HG03280 (cell line): ENCODE measurements around the gene RPL26.

Experiments used
- ATAC-seq: cut with Tn5 transposase; IDR thresholded peaks from one replicate; pipeline ENCODE4 v1.9.1; 2021; ENCODE audit warnings: mild to moderate bottlenecking, moderate library complexity; ENCODE audit not compliant: unreplicated experiment

Gene RPL26

DNA sequence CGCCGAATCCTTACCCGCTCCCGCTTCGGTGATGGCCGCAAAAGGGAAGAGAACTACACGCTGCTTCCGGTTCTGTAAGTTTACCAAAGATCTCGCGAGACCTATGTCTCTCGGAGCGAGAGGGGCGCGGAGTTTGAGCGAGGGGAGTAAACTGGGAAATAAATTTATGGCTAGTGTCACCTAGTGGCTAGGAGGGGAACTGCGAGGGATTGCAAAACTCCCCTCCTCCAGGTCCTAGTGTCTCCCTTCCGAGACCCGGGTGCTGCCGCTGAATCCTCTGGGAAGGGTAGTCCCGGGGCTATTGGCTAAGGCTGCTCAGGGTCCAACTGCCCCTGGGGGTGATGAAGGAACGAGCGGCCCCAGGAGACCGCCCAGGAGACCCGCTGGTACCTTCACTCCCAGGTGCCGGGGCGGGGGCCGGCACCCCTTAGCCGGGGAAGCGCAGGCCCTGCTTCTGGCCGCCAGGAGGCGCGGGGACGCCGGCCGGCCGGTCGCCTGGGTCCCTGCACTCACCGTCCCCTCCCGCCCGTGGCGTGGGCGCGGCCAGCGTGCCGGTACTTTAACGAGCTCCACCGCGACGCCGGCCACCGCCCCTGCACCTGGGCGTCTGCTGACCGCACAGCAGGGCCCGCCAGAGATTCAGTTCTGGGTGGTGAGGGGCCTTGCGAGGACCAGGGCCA lies at the start of gene RPL26:
TSS of gene RPL26 (minus strand) at position 51 of the 680 bp plus-strand sequence. CDS start 883 bp downstream, outside the sequence.
- ATAC-seq = peak; percentile 88

GRCh38 chr17:8430966-8431365 lies 48.0 kb upstream of the RPL26 start:
- no peak for ATAC-seq

GRCh38 chr17:8426802-8427201 lies 43.8 kb upstream of the RPL26 start:
- ATAC-seq = no peak

DNA sequence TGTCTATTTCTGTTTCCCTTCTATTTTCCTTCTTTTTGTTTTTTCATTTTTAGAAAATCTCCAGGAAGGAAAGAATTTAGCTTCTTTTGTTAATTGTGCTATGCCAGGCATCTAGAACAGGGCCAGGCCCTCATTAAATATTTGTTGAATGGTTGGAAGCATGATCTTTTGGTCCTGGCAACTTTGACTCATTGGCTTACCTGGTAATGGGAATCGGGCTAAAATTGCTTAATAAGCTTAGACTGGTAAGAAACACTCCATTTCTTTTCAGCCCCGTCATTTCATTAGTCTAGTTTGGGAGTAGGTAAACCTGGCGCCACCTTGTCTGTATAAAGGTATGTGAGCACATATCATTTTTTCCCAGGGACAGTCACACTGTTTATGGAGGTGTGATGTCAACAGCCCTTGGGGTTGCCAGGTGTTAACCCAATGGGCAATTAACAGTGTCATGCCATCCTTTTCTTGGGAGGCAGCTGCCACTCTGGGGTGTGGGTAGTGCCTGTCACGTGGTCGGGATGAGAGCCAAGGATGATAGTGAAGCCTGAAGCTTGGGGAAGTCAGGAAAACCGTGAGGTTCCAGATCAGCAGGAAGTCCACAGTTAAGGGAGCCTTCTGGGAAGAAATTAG lies 43.2 kb upstream of the RPL26 start:
- ATAC-seq = no peak

GRCh38 chr17:8421571-8421970 lies 38.6 kb upstream of the RPL26 start:
- no peak for ATAC-seq

DNA sequence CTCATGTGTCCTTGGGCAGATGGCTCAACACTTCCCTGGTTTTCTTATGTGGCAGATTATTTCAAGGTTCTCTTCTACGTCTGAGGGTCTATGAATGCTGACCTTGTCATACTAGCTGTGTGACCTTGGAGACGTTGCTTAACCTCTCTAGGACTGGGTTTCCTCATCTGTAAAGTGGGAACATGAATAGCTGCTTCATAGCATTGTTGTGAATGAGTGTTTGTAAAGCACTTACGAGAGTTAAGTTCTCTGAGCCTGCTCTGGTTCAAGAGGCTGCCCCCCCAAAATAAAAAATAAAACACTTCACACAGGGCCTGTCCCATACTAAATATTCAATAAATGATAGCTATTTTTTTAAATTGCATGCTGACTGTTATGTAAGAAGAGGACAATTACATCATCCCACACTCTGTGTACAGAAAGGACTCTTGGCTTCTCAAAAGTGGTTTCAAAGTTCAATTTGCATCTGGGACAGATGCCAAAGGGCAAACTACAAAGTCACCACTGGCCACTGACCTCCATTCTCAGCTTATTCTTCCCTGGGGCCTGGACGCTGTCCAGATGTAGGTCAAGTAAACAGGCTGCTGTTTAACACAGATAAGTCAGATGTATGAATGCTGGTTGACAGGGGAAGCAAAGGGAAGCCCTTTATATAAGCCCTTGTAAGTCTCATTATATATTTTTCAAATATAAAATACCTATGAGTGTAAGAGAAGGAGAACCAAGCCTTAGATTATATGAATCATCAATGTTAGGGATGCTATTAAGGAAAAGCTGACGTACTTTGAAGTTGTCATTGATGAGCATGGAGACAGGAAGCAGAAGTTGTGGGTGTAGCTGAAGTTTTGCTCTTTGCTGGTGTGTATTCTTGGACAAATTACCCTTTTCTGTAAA lies 37.3 kb upstream of the RPL26 start:
- ATAC-seq = no peak

GRCh38 chr17:8419305-8419704 lies 36.3 kb upstream of the RPL26 start:
- no peak for ATAC-seq

DNA sequence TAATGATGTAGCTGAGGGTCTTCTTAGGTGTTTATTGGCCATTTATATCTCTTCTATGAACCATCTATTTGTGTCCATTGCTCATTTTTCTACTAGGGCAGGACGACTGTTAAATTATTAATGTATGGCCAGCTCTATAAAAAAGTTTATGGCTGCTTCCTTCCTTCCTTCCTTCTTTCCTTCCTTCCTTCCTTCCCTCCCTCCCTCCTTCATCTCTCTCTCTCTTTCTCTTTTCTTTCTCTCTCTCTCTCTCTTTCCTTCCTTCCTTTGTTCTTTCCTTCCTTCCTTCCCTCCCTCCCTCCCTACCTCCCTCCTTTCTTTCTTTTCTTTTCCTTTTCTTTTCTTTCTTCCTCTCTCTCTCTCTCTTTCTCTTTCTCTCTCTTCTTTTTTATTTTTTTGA lies 35.5 kb upstream of the RPL26 start:
- ATAC-seq = no peak

DNA sequence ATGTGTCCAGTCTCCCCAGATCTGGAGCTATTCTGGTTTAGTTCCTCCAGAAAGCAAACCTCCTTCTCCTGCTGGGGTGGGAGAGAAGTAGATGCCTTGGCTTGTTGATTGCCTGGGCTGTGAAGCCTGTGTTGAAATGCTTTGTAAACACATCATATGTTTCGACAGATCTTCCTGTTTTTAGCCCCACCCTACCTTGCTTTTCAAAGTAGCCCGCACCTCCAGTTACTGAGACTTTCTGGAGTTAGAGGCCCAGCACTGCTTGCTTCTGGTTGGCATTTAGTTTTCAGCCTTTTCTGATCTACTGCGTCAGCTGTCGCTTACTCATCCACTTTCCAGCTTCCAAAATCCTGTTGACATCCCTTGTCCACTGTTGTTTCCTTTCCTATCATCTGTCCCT lies 34.8 kb upstream of the RPL26 start:
- no peak for ATAC-seq

DNA sequence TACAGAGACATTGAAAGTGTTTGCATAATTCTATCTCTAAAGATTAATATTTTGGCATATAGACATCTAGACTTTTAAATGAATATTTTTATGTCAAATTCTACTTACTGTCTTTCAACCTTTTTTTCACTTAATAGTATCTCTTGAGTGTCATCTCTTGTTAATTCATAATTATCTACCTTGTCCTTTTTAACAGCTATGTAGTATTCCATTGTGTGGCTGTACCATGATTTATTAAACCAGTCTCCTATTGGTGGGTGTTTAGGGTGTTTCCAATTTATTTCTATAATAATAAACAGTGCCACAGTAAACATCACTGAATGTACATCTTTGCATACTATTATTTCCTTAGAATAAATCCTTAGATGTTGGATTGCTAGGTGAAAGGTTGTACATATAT lies 30.9 kb upstream of the RPL26 start:
- ATAC-seq = no peak

DNA sequence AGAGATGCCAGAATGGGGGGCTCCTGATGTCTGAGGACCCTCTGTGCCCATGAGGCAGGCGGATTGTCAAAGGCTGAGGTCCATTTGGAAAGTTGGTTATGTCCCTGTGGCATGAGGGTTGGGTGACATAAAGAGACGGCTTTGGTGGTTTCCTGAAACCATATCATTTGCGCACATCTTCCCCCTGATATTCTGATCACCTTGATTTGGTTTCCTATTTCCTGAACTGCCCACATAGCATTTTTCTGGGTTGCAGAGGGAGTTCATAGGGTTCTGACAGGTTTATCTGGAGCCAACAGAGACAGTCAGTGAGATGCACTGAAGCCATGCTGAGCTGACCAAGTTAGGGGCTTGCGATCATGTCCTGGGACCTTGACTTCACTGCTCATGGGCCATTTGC lies 30.3 kb upstream of the RPL26 start:
- ATAC-seq = no peak

- no peak for ATAC-seq
Observed at GRCh38 chr17:8412089-8412488, 29.1 kb upstream of the RPL26 start.

DNA sequence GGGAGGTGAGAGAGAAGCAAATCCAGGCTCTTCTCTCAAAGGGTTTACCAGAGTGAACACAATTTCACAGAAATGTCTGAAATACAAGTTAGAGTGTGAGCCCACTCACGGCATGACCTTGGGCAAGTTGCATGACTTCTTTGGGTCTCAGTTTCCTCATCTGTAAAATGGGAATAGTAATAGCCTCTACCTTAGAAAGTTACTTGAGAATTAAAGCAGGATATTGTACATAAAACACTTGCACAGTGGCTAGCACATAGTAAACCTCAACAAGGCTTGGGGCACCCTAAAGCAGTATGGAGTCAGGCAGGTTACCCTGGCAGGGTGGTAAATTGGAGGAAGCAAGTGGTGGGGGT lies 27.9 kb upstream of the RPL26 start:
- ATAC-seq = no peak

DNA sequence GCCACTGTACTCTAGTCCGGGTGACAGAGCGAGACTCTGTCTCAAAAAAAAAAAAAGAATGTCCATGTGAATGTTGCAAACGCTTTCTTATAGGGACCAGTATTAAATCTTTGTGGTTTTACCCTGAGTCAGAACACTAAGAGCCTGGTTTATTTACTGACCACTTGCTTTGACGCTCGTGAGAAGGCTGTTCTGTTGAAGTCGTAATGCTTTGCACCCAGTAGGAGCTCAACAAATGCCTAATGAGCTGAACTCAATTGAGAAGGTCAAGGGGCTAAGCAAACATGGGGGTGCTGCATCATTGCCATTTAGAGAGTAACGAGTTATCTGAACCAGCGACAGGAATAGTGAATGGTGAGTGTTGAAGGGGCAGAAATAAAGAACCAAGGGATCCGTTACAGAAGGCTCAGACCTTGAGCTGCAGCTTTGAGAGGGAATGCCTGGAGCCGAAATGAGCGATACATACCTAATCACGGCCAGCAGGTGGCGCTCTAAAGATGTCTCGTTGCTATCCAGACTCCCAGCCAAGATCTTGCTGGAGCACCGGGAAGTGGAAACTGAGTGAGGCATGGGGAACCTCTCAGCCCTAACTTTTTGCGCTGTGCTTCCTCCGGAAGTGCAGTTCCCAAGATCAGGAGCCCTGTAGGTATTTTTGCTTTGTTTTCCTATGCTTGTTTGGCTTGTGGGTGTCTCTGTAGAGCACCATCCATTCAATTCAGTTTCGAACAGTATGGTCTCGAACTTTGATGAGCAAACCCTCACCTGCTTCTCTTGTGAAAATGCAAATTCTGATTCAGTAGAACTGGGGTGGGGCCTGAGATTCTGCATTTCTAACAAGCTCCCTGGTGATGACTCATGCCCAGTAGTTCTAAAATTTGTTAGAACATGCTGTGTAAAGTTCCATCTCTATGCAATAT lies 27.2 kb upstream of the RPL26 start:
- peak; percentile 64 for ATAC-seq

DNA sequence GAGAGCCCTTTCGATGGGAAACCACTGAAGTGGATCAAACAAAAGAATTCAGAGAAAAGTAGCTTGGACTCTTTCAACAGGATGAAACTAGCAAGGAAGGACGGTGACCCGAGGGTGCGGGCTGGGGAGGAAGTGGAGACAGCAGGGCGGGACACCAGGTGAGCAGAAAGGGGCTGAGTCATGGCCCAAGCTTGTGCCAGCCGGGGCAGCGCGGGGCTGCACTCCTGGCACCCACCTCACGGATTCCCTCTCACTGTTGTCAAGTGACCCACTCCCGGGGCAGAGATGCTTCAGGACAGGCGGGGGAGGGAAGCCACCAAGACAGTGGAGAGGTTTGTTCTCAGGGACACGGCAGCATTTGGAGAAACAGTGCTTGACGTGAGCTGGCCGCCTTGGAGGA lies 25.4 kb upstream of the RPL26 start:
- ATAC-seq = no peak

DNA sequence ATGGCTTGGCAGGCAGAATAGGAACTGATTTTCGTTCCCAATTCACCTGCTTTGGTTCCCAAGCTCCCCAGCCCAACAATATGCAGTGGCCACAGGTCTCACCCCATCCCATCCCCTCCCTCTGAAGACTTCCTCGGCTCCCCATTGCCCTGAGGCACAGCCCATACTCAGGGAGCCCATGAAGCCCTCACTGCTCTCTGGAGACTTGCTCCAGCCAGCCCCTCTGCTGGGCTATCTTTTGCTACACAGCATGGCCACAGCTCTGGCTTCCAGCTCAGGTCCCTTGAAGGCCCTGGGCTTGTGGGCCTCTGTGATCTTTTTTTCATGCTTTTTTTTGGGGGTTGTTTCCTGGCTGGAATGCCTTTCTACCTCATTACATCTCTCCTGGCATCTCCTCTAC lies 23.2 kb upstream of the RPL26 start:
- ATAC-seq = no peak

GRCh38 chr17:8405499-8406016 lies 22.6 kb upstream of the RPL26 start:
- ATAC-seq = no peak

DNA sequence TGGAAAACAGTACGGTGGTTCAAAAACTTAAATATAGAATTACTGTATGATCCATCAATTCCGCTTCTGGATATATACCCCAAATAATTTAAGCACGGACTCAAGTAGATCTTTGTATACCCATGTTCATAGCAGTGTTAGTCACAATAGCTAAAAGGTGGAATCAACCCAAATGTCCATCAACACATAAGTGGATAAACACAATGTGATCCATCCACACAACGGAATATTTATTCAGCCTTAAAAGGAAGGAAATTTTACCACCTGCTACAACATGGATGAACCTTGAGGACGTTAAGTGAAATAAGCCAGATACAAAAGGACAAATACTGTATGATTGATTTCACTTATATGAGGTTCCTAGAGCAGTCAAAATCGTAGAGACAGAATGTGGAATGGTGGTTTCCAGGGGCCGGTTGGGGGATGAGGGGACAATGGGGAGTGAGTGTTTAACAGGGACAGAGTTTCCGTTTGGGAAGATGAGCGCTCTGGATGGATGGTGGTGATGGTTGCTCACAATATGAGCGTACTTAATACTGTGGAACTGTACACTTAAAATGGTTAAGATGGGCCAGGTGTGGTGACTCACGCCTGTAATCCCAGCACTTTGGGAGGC lies 20.0 kb upstream of the RPL26 start:
- no peak for ATAC-seq

GRCh38 chr17:8401107-8401506 lies 18.1 kb upstream of the RPL26 start:
- ATAC-seq = no peak

DNA sequence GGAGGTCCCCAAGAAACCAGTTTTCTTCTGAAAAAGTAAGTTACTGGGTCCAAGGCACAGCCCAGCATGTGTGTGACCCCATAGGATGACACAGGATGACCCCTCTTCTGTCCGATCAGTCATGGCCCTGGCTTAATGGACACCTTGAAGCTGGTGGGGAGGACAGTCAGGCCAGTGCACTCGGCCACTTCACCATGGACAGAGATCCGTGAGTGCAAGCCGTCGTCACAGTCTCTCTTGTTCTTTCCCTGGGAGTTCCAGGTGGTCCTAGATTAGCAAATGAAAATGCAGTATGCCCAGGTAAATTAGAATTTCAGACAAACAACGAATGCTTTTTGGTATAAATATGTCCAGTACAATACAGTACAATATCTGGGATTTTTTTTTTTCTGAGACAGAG lies 16.0 kb upstream of the RPL26 start:
- ATAC-seq = no peak
